Gastrocnemius medialis (tissue), 4 donors: Measurements from ENCODE around the gene MYL7. TPM values are rescaled to one million over a fixed set of nuclear protein-coding genes. Genes with fewer than 3 reads are reported as not detected.

Source experiments
- ATAC-seq, 2 donors: fragments of 150-250 bp; one replicate each; pipeline ENCODE4 v1.9.1; 2016
- DNase-seq, 2 donors: peaks; one replicate each; pipeline ENCODE4 v3.0.0-alpha.2; 2019
- H3K27ac ChIP-seq, 4 donors: fragments of 200-600 bp; sonication (generic); 1 replicate in 1 of 4; 2 replicates in 3 of 4; pipeline ENCODE4 v1.5.1; 2016 to 2018; ENCODE audit warnings: mild to moderate bottlenecking in 2 of 4, moderate library complexity in 1 of 4
- H3K27me3 ChIP-seq, 3 donors: fragments of 200-600 bp; sonication (generic) in 2 of 3; 1 replicate in 1 of 3; 2 replicates in 2 of 3; pipeline versions ENCODE4 v1.5.1 to v1.6.0; 2016 to 2019; ENCODE audit warnings: mild to moderate bottlenecking in 1 of 3, moderate library complexity in 1 of 3
- H3K36me3 ChIP-seq, 2 donors: fragments of 200-600 bp; sonication (generic) in 1 of 2; one replicate each; pipeline ENCODE4 v1.5.1; 2017 to 2018
- H3K4me1 ChIP-seq, 2 donors: fragments of 200-600 bp; sonication (generic) in 1 of 2; one replicate each; pipeline ENCODE4 v1.5.1; 2016 to 2017; ENCODE audit warnings: mild to moderate bottlenecking in 2 of 2
- H3K4me3 ChIP-seq, 4 donors: fragments of 200-600 bp; sonication (generic) in 3 of 4; 1 replicate in 1 of 4; 2 replicates in 3 of 4; pipeline ENCODE4 v1.5.1; 2016 to 2019; ENCODE audit warnings: mild to moderate bottlenecking in 2 of 4
- H3K9me3 ChIP-seq, 3 donors: fragments of 200-600 bp; sonication (generic) in 2 of 3; 1 replicate in 1 of 3; 2 replicates in 2 of 3; pipeline ENCODE4 v1.5.1; 2016 to 2019
- CTCF ChIP-seq, 5 experiments: fragments of 450-650 bp in 3 of 5; fragments of 200-600 bp in 2 of 5; sonication (generic) in 2 of 5; IDR thresholded peaks in 4 of 5; conservative IDR thresholded peaks in 1 of 5; 1 replicate in 4 of 5; 2 replicates in 1 of 5; pipeline ENCODE4 v1.5.1; 2016 to 2019; ENCODE audit warnings: antibody characterized with exemption in 5 of 5, mild to moderate bottlenecking in 3 of 5, moderate library complexity in 3 of 5
- POLR2A ChIP-seq, 2 donors: fragments of 450-650 bp; IDR thresholded peaks; one replicate each; pipeline ENCODE4 v1.6.1; 2017; ENCODE audit warnings: antibody characterized with exemption in 2 of 2, mild to moderate bottlenecking in 2 of 2, moderate library complexity in 2 of 2
- in situ Hi-C, 4 donors: fragments of 200-750 bp; cut with MboI; loops; one replicate each; pipeline versions ENCODE4 v1.15.0 to v1.8.0; 2017; ENCODE audit warnings: low sequenced_read_pairs in 4 of 4
- intact Hi-C: fragments of 100-400 bp; cut with DNase I; formaldehyde crosslinking; loops from one replicate; pipeline ENCODE4 v1.15.1; 2023; ENCODE audit warnings: low total_unique reads
- total RNA-seq, 4 donors: library from RNA; depleted of rRNA; stranded (reverse); fragments of >200 nt; gene quantifications; one replicate each; pipeline versions ENCODE4 v1.1.0 to v1.2.3, GENCODE V29; 2016

Gene MYL7
- total RNA-seq, 4 donors from 2014 or later = 2.6 TPM; not detected in 3

GRCh38 chr7:44112231-44112996 is 28.7 kb downstream of the MYL7 start:
- in situ Hi-C loops = no loop called here
- intact Hi-C loops = no loop called here
- Histone ChIP-seq H3K4me1 (peaks cover 15 to 18% of the 10 kb centered on the region in 2 donors), H3K27ac (no peak overlapping the region), H3K36me3 (peaks cover 0 to 6% of the 10 kb centered on the region in 2 donors), H3K27me3 (no peaks in the 10 kb centered on the region), H3K9me3 (no peaks in the 10 kb centered on the region), H3K4me3 (no peak overlapping the region)
- DNase-seq (no peak), ATAC-seq (no peak)
- TF ChIP-seq CTCF (IDR thresholded peaks at IDR 0.05 in 4 of 5, conservative IDR thresholded peaks at IDR 0.05 in 1 of 5) (no peak), POLR2A (IDR thresholded peaks at IDR 0.05) (no peak)

DNA sequence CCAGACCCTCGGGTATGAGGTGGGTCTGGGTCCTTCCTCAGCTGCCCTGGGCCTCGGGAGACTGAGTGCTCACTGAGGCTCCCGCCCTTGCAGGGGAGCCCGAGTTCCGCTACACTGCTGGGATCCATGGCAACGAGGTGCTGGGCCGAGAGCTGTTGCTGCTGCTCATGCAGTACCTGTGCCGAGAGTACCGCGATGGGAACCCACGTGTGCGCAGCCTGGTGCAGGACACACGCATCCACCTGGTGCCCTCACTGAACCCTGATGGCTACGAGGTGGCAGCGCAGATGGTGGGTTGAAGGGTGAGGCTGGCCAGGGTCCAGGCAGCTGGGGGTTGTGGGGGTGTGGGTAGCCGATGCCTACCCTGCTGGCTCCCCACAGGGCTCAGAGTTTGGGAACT is 29.4 kb downstream of the MYL7 start:
- in situ Hi-C loops = no loop called here
- H3K27ac ChIP-seq = no peak overlapping the region
- DNase-seq = no peak

DNA sequence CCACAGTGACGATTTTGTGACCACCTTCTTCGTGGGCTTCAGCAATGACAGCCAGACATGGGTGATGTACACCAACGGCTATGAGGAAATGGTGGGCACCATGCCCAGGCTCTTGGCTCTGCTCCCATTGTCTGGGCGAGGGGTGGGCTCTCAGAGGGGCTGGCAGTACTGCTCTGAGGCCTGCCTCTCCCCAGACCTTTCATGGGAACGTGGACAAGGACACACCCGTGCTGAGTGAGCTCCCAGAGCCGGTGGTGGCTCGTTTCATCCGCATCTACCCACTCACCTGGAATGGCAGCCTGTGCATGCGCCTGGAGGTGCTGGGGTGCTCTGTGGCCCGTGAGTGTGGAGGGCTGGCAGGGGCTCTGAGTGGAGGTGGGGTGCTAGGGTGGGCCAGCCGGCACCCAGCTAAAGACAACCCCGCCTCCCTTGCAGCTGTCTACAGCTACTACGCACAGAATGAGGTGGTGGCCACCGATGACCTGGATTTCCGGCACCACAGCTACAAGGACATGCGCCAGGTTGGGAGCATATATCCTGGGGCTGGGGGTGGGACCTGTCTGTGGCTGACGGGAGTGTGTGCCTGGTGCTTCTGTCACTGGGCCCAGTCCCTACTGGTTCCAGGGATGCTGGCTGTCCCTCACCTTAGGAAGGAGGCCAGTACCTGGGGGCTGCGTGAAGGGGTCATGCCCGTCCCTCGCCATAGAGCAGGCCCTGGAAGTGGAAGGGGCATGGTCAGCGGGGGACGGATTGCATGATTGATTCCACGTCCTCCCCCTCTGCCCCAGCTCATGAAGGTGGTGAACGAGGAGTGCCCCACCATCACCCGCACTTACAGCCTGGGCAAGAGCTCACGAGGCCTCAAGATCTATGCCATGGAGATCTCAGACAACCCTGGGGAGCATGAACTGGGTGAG is 30.2 kb downstream of the MYL7 start:
- Histone ChIP-seq H3K27ac (no peak overlapping the region), H3K4me1 (peaks cover 18% of the 10 kb centered on the region in 2 donors), H3K4me3 (no peak overlapping the region), H3K27me3 (no peaks in the 10 kb centered on the region), H3K9me3 (no peaks in the 10 kb centered on the region), H3K36me3 (no peaks in the 10 kb centered on the region)
- in situ Hi-C loops (no loop called here), intact Hi-C loops (no loop called here)
- DNase-seq (no peak), ATAC-seq (no peak)
- TF ChIP-seq POLR2A (IDR thresholded peaks at IDR 0.05) = no peak
- TF ChIP-seq CTCF (IDR thresholded peaks at IDR 0.05 in 4 of 5, conservative IDR thresholded peaks at IDR 0.05 in 1 of 5) = no peak

More for the DNA sequence above, 29.4 kb downstream of the MYL7 start:
- ATAC-seq = no peak
- peaks cover 0 to under 1% of the 10 kb centered on the region in 2 donors for H3K36me3 ChIP-seq
- intact Hi-C loops = no loop called here
- H3K9me3 ChIP-seq = no peaks in the 10 kb centered on the region
- TF ChIP-seq CTCF (IDR thresholded peaks at IDR 0.05 in 4 of 5, conservative IDR thresholded peaks at IDR 0.05 in 1 of 5) (no peak), POLR2A (IDR thresholded peaks at IDR 0.05) (no peak)
- H3K27me3 ChIP-seq = no peaks in the 10 kb centered on the region
- peaks cover 15 to 18% of the 10 kb centered on the region in 2 donors for H3K4me1 ChIP-seq
- H3K4me3 ChIP-seq = no peak overlapping the region

- DNase-seq = no peak
- no peak for TF ChIP-seq CTCF (IDR thresholded peaks at IDR 0.05 in 4 of 5, conservative IDR thresholded peaks at IDR 0.05 in 1 of 5)
- TF ChIP-seq POLR2A (IDR thresholded peaks at IDR 0.05) = no peak
- Histone ChIP-seq H3K9me3 (no peaks in the 10 kb centered on the region), H3K4me3 (no peak overlapping the region), H3K36me3 (no peaks in the 10 kb centered on the region), H3K27me3 (peaks cover 2 to 5% (median 3%) of the 10 kb centered on the region in 3 donors), H3K27ac (no peak overlapping the region), H3K4me1 (peaks cover 11 to 17% of the 10 kb centered on the region in 2 donors)
- in situ Hi-C loops = no loop called here
- ATAC-seq = no peak
- intact Hi-C loops = no loop called here
Observed at GRCh38 chr7:44109991-44110390, 31.1 kb downstream of the MYL7 start.
